Esophagus muscularis mucosa (tissue), 4 donors: ENCODE measurements around the gene ACAN. TPM values are rescaled to one million over a fixed set of nuclear protein-coding genes. Genes with fewer than 3 reads are reported as not detected.

Experiments used
- DNase-seq: peaks from one replicate; pipeline ENCODE4 v3.0.0-alpha.2; 2017; ENCODE audit errors: extremely low spot score
- H3K27ac ChIP-seq, 4 donors: fragments of 200-600 bp; sonication (generic); replicated peaks in 1 of 4; 1 replicate in 3 of 4; 2 replicates in 1 of 4; pipeline ENCODE4 v1.5.1; 2016 to 2019; ENCODE audit warnings: mild to moderate bottlenecking in 1 of 4
- H3K27me3 ChIP-seq, 4 donors: fragments of 200-600 bp; sonication (generic); one replicate each; pipeline versions ENCODE4 v1.5.1 to v1.6.0; 2016 to 2019
- H3K36me3 ChIP-seq, 4 donors: fragments of 200-600 bp; sonication (generic); one replicate each; pipeline ENCODE4 v1.5.1; 2016 to 2019
- H3K4me1 ChIP-seq, 4 donors: fragments of 200-600 bp; sonication (generic); one replicate each; pipeline ENCODE4 v1.5.1; 2016 to 2019
- H3K4me3 ChIP-seq, 4 donors: fragments of 200-600 bp; sonication (generic); 1 replicate in 2 of 4; 2 replicates in 2 of 4; pipeline ENCODE4 v1.5.1; 2016 to 2019; ENCODE audit warnings: mild to moderate bottlenecking in 4 of 4, moderate library complexity in 1 of 4
- H3K9me3 ChIP-seq, 4 donors: fragments of 200-600 bp; sonication (generic); 1 replicate in 3 of 4; 2 replicates in 1 of 4; pipeline ENCODE4 v1.5.1; 2016 to 2019
- EP300 ChIP-seq: sonication (generic); formaldehyde crosslinking; IDR thresholded peaks from one replicate; pipeline ENCODE4 v1.6.1; 2017; ENCODE audit warnings: antibody characterized with exemption
- POLR2A ChIP-seq: fragments of 450-650 bp; IDR thresholded peaks from one replicate; pipeline ENCODE4 v1.6.1; 2017; ENCODE audit warnings: antibody characterized with exemption, moderate library complexity, mild to moderate bottlenecking, low read depth
- POLR2AphosphoS5 ChIP-seq, 2 donors: sonication (generic); formaldehyde crosslinking; IDR thresholded peaks; one replicate each; pipeline ENCODE4 v1.6.1; 2017; ENCODE audit warnings: antibody characterized with exemption in 2 of 2
- WGBS: methylation state at CpG from one replicate; pipeline ENCODE4 v1.1.5; 2018; 5-methylcytosine and 5-hydroxymethylcytosine counted together
- intact Hi-C: fragments of 100-400 bp; cut with DNase I; formaldehyde crosslinking; loops from one replicate; pipeline ENCODE4 v1.15.1; 2023
- total RNA-seq, 4 donors: library from RNA; depleted of rRNA; stranded (reverse); fragments of >200 nt; gene quantifications; one replicate each; pipeline versions ENCODE4 v1.1.0 to v1.2.1, GENCODE V29; 2016
- TF ChIP-seq, protein P1 (sequence below), 3 experiments: fragments of 200-600 bp in 2 of 3; fragments of 450-650 bp in 1 of 3; sonication (generic) in 2 of 3; IDR thresholded peaks; one replicate each; pipeline ENCODE4 v1.5.1; 2017 to 2019; ENCODE audit warnings: antibody characterized with exemption in 3 of 3, mild to moderate bottlenecking in 2 of 3, moderate library complexity in 1 of 3

The ACAN gene
- total RNA-seq, 4 donors from 2014 or later = under 0.01 to 0.11 (median 0.06) TPM; not detected in 1

DNA sequence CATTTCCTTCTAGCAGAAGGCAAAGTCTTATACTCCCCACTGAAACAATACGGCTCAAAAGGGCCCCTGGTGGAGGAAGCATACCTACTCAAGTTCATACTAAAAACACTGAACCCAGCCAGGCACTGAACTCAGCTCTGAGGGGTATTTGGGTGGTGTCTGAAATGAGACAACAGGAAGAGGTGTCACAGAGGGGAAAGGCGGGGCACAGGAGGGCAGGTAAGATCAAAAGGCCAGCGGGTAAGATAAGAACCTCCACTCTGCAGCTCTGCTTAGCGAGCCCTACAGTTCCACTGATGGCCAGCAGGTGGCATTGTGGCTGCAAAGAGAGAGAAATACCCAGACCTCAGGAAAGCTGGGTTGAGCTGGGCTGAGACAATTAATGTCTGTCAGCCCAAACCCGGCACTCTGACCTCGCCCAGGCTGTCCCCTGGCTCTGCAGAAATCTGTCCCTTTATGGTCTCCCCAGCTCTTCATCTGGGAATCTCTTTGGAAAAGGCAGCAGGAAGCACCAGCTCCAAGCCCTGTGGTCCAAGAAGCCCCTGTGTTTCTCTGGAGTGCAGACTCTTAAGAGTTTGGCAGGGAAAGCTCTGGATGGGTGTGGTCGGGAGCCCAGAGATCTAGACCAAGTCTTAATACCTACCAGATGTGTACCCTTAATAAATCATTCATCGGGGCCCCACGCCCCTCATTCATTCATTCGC, 101.5 kb downstream of the ACAN start:
- 31% methylated on average over 10 of the region's 10 CpGs for whole genome bisulfite sequencing
- no peak for TF ChIP-seq EP300
- no peak for TF ChIP-seq POLR2A
- peak in 1 of 2 donors; percentile 64 for TF ChIP-seq POLR2AphosphoS5 (IDR thresholded peaks at IDR 0.05)
- TF ChIP-seq, protein P1, sequence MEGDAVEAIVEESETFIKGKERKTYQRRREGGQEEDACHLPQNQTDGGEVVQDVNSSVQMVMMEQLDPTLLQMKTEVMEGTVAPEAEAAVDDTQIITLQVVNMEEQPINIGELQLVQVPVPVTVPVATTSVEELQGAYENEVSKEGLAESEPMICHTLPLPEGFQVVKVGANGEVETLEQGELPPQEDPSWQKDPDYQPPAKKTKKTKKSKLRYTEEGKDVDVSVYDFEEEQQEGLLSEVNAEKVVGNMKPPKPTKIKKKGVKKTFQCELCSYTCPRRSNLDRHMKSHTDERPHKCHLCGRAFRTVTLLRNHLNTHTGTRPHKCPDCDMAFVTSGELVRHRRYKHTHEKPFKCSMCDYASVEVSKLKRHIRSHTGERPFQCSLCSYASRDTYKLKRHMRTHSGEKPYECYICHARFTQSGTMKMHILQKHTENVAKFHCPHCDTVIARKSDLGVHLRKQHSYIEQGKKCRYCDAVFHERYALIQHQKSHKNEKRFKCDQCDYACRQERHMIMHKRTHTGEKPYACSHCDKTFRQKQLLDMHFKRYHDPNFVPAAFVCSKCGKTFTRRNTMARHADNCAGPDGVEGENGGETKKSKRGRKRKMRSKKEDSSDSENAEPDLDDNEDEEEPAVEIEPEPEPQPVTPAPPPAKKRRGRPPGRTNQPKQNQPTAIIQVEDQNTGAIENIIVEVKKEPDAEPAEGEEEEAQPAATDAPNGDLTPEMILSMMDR (IDR thresholded peaks at IDR 0.05) = peak in 2 of 3 experiments; percentile 98 to 99
- Histone ChIP-seq H3K36me3 (peaks cover 31 to 93% (median 86%) of the 10 kb centered on the region in 4 donors), H3K27ac (peak overlapping the region in 3 of 4 donors; percentile 29 to 55 (median 36)), H3K4me3 (no peak overlapping the region), H3K9me3 (no peaks in the 10 kb centered on the region), H3K27me3 (no peaks in the 10 kb centered on the region), H3K4me1 (peaks cover 39 to 63% (median 55%) of the 10 kb centered on the region in 4 donors)
- no peak for DNase-seq
- intact Hi-C loops = loop anchor here (2.0 to 5.0 kb wide), 2 partner anchors 112 to 273 kb away; no protein-coding TSS in a partner anchor

DNA sequence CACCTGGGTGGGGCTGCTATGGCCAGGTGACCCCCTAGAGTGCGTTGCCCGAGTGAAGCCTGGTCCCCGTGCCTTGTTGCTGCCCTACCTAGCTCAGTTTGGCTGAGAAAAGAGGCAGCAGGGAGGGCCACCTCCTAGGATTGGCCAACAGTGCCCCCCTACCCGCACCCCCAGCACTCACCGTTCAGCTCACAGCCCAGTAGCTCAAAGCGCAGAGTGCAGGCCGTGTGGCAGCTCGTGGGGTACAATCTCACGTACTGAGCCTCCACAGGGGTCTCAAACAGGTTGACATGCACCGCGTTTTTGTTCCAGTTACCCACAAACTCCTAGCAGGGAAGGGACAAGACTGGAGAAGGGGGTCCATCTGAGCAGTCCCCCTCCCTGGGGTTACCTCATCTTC, 102.3 kb downstream of the ACAN start:
- no peak for DNase-seq
- 96% methylated on average over 7 of the region's 11 CpGs for WGBS
- Histone ChIP-seq H3K36me3 (peaks cover 34 to 93% (median 83%) of the 10 kb centered on the region in 4 donors), H3K9me3 (no peaks in the 10 kb centered on the region), H3K27ac (peak overlapping the region in 3 of 4 donors; percentile 29 to 55 (median 36)), H3K27me3 (no peaks in the 10 kb centered on the region), H3K4me1 (peaks cover 47 to 71% (median 61%) of the 10 kb centered on the region in 4 donors), H3K4me3 (peak overlapping the region in 1 of 4 donors; percentile 8)
- TF ChIP-seq POLR2A (no peak), POLR2AphosphoS5 (IDR thresholded peaks at IDR 0.05) (no peak), EP300 (no peak)
- TF ChIP-seq, protein P1 (IDR thresholded peaks at IDR 0.05) = no peak
- intact Hi-C loops = loop anchor here (2.0 kb wide), 1 partner anchor 111 kb away; no protein-coding TSS in a partner anchor

DNA sequence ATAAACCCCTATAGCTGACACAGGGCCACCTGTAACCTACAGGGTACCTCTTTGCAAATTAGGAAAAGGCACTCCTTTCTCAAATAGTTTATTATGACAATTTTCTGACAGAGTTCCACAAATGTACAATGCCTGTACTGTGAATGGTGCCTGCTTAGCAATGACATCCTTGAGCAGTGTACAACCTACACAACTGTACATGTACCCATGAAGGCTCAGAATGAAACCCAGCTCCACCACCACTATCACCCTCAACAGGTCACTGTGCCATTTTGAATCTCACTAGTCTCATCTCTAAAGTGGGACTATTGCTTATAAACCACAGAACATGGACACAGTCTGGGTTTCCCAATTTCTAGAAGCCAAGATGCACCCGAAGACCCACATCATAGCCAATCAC, 102.9 kb downstream of the ACAN start:
- Histone ChIP-seq H3K27me3 (no peaks in the 10 kb centered on the region), H3K9me3 (no peaks in the 10 kb centered on the region), H3K4me3 (no peak overlapping the region), H3K4me1 (peaks cover 52 to 77% (median 65%) of the 10 kb centered on the region in 4 donors), H3K36me3 (peaks cover 34 to 95% (median 80%) of the 10 kb centered on the region in 4 donors), H3K27ac (peak overlapping the region in 2 of 4 donors; percentile 36 to 55)
- WGBS = 94% methylated on average over 1 of the region's 1 CpG
- DNase-seq = no peak
- intact Hi-C loops = no loop called here
- no peak for TF ChIP-seq POLR2A
- TF ChIP-seq POLR2AphosphoS5 (IDR thresholded peaks at IDR 0.05) = no peak
- TF ChIP-seq EP300 = no peak
- TF ChIP-seq, protein P1 (IDR thresholded peaks at IDR 0.05) = no peak

- peaks cover 30 to 94% (median 77%) of the 10 kb centered on the region in 4 donors for H3K36me3 ChIP-seq
- peaks cover 57 to 81% (median 68%) of the 10 kb centered on the region in 4 donors for H3K4me1 ChIP-seq
- H3K27ac ChIP-seq = no peak overlapping the region
- no peaks in the 10 kb centered on the region for H3K9me3 ChIP-seq
- DNase-seq = no peak
- TF ChIP-seq EP300 (no peak), POLR2A (no peak), POLR2AphosphoS5 (IDR thresholded peaks at IDR 0.05) (no peak)
- TF ChIP-seq, protein P1 (IDR thresholded peaks at IDR 0.05) = no peak
- no peak overlapping the region for H3K4me3 ChIP-seq
- 100% methylated on average over 5 of the region's 7 CpGs for WGBS
- H3K27me3 ChIP-seq = no peaks in the 10 kb centered on the region
- intact Hi-C loops = no loop called here
These were observed 103.3 kb downstream of the ACAN start for GRCh38 chr15:88906551-88906950.
